Panc1 (cell line): Measurements from ENCODE around the gene METTL24. TPM values are rescaled to one million over a fixed set of nuclear protein-coding genes. Genes with fewer than 3 reads are reported as not detected.

Source experiments
- ATAC-seq: fragments of 200-7000 bp; cut with Tn5 transposase; 2 replicates; pipeline ENCODE4 v1.9.1; 2020; ENCODE audit warnings: mild to moderate bottlenecking, moderate library complexity
- BruUV-seq: library from RNA; stranded (reverse); fragments of 400-500 nt; replicated peaks from 2 replicates; lab custom pipeline; 2021; lab: Mats Ljungman, UMichigan
- CTCF ChIA-PET: fragments of 300-600 bp; sonication (Branson Sonifier 250); formaldehyde crosslinking; loops from one replicate; lab custom pipeline; 2022; ENCODE audit warnings: antibody characterized with exemption; lab: Charles Lee
- POLR2A ChIA-PET: fragments of 300-600 bp; sonication (Branson Sonifier 250); formaldehyde crosslinking; loops from one replicate; lab custom pipeline; 2022; ENCODE audit warnings: antibody characterized with exemption; lab: Charles Lee
- DNase-seq: peaks from one replicate; pipeline ENCODE4 v3.0.0-alpha.2; 2010; ENCODE audit warnings: low read depth, low spot score
- H3K27ac ChIP-seq: 2 replicates; pipeline ENCODE4 v1.5.1; 2011; ENCODE audit warnings: mild to moderate bottlenecking, low read length, inconsistent platforms
- H3K27me3 ChIP-seq: fragments of 200-500 bp; sonication (Bioruptor generic); 2 replicates; pipeline ENCODE4 v1.6.0; 2014; ENCODE audit warnings: low read length, inconsistent platforms; ENCODE audit not compliant: control insufficient read depth, insufficient read depth
- H3K36me3 ChIP-seq: fragments of 200-500 bp; sonication (Bioruptor generic); 2 replicates; pipeline ENCODE4 v1.5.1; 2014; ENCODE audit warnings: inconsistent platforms, mild to moderate bottlenecking, low read length, moderate library complexity; ENCODE audit not compliant: control insufficient read depth, insufficient read depth
- H3K4me1 ChIP-seq: 2 replicates; pipeline ENCODE4 v1.5.1; 2011; ENCODE audit warnings: inconsistent platforms, mild to moderate bottlenecking, low read length, moderate library complexity; ENCODE audit not compliant: control insufficient read depth, insufficient read depth
- H3K4me3 ChIP-seq, 2 experiments: 2 replicates each; pipeline ENCODE4 v1.5.1; 2011 to 2012; ENCODE audit warnings: low read depth in 2 of 2, low read length in 2 of 2, mild to moderate bottlenecking in 2 of 2, inconsistent platforms in 1 of 2, moderate library complexity in 1 of 2
- H3K9me3 ChIP-seq: fragments of 200-500 bp; sonication (Bioruptor generic); 2 replicates; pipeline ENCODE4 v1.5.1; 2014; ENCODE audit warnings: low read depth, mild to moderate bottlenecking, inconsistent platforms, low read length, moderate library complexity; ENCODE audit not compliant: control insufficient read depth, insufficient read depth
- CTCF ChIP-seq: fragments of 450-650 bp; IDR thresholded peaks from 2 replicates; pipeline ENCODE4 v1.5.1; 2017; ENCODE audit warnings: mild to moderate bottlenecking
- POLR2AphosphoS5 ChIP-seq: IDR thresholded peaks from 2 replicates; pipeline ENCODE4 v1.6.1; 2012; ENCODE audit warnings: mild to moderate bottlenecking, low read depth, low read length, moderate library complexity
- REST ChIP-seq, 2 experiments: IDR thresholded peaks; 2 replicates each; pipeline ENCODE4 v1.6.1; 2011 to 2012; ENCODE audit warnings: low read depth in 2 of 2, control low read depth in 1 of 2, low read length in 1 of 2, mild to moderate bottlenecking in 1 of 2, moderate library complexity in 1 of 2; ENCODE audit not compliant: insufficient read depth in 1 of 2
- SIN3A ChIP-seq: IDR thresholded peaks from 2 replicates; pipeline ENCODE4 v1.6.1; 2012; ENCODE audit warnings: low read depth, mild to moderate bottlenecking, low read length, moderate library complexity, borderline replicate concordance; ENCODE audit not compliant: insufficient read depth
- TCF7L2 ChIP-seq: IDR thresholded peaks from 2 replicates; pipeline ENCODE4 v1.6.1; 2011; ENCODE audit warnings: mild to moderate bottlenecking, low read depth, low read length, inconsistent platforms
- in situ Hi-C: cut with HindIII; loops from 2 replicates; pipeline ENCODE4 v1.10.0; 2016; ENCODE audit warnings: low sequenced_read_pairs, low pct_unique_long_range_greater_than_20kb
- intact Hi-C: fragments of 100-400 bp; cut with micrococcal nuclease; formaldehyde crosslinking; loops from one replicate; pipeline ENCODE4 v1.10.0; 2022; ENCODE audit not compliant: unreplicated experiment
- total RNA-seq: library from RNA; stranded (reverse); gene quantifications from one replicate; pipeline ENCODE4 v1.2.1, GENCODE V29; 2021; ENCODE audit not compliant: unreplicated experiment

The METTL24 gene
- total RNA-seq, 1 experiment from 2014 or later = not detected

- H3K4me3 ChIP-seq = no peak overlapping the region
- in situ Hi-C loops (no loop called here), intact Hi-C loops (loop anchor here (5.0 kb wide), 1 partner anchor 861 kb away; no protein-coding TSS in a partner anchor)
- H3K36me3 ChIP-seq = no peaks in the 10 kb centered on the region
- H3K27me3 ChIP-seq = no peaks in the 10 kb centered on the region; the same call in 1 of the 2 replicates
- BruUV-seq = no TSS peak
- no peaks in the 10 kb centered on the region for H3K4me1 ChIP-seq
- DNase-seq (no peak), ATAC-seq (no peak)
- H3K9me3 ChIP-seq = no peaks in the 10 kb centered on the region
- TF ChIP-seq CTCF (no peak), SIN3A (no peak), POLR2AphosphoS5 (no peak), REST (IDR thresholded peaks at IDR 0.05; ENCODE audit: insufficient read depth in 1 of 2, low read depth in 2 of 2, low read length in 1 of 2) (no peak), TCF7L2 (no peak)
- no peak overlapping the region for H3K27ac ChIP-seq
- ChIA-PET POLR2A (no interaction called here), CTCF (no interaction called here)
Measured at GRCh38 chr6:110387986-110388385, 29.8 kb upstream of the METTL24 start.

- POLR2A ChIA-PET = no interaction called here
- no peak for ATAC-seq
- H3K4me3 ChIP-seq = no peak overlapping the region
- no peak overlapping the region for H3K27ac ChIP-seq
- in situ Hi-C loops (no loop called here), intact Hi-C loops (loop anchor here (5.0 kb wide), 1 partner anchor 858 kb away; no protein-coding TSS in a partner anchor)
- H3K36me3 ChIP-seq = no peaks in the 10 kb centered on the region
- TF ChIP-seq CTCF (no peak), TCF7L2 (no peak), POLR2AphosphoS5 (no peak), SIN3A (no peak), REST (IDR thresholded peaks at IDR 0.05; ENCODE audit: insufficient read depth in 1 of 2, low read depth in 2 of 2, low read length in 1 of 2) (no peak)
- CTCF ChIA-PET = interaction anchor here (0.7 kb wide), 1 partner anchor 207 kb away, joined by 7 read pairs; no protein-coding TSS in a partner anchor
- no peaks in the 10 kb centered on the region for H3K9me3 ChIP-seq
- H3K4me1 ChIP-seq = no peaks in the 10 kb centered on the region
- BruUV-seq = no TSS peak
- no peak for DNase-seq
- H3K27me3 ChIP-seq = no peaks in the 10 kb centered on the region; the same call in 1 of the 2 replicates
Measured at GRCh38 chr6:110385458-110385863, 27.3 kb upstream of the METTL24 start.
